ENCODE results near the gene PET100.

Gene PET100, protein sequence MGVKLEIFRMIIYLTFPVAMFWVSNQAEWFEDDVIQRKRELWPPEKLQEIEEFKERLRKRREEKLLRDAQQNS

DNA sequence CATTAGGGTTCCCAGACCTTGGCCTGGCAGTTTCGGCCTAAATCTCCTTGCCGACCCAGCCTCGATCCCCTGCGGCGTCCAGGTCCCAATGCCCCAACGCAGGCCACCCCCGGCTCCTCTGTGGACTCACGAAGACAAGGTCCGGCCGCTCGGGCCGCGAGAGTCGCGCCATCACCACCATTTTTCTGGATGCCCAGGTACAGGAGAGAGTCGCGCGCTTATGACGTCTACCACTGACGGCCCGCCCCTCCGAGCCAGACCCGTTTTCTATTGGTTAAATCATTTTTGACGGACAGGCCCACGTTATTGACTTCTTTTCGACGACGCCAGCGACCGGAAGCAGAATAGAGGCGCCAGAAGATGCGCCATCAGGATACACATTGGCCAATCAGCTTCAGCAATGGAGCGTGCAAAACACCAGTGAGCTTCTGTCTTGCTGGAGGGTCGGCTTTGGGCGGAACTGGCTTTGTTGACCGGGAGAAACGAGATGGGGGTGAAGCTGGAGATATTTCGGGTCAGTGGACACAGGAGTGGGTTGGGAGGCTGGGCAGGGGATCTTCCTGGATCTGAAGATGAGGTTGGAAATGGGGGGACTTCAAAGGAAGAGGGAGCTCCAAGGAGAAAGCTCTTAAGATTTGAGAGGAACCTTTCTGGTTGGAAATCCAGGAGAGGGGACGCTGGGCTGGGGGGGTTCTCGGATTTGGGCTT is at the start of gene PET100, which contains the start of gene XAB2:
Gene PET100 (plus strand): TSS at position 447 of the 708 bp plus-strand sequence. CDS start 41 bp downstream, at position 488.
Gene XAB2 (minus strand): TSS at position 199 of the 708 bp plus-strand sequence. CDS start 18 bp downstream, at position 181.
- peak; percentile 93 for DNase-seq (ENCODE audit: low read depth, low spot score)

DNA sequence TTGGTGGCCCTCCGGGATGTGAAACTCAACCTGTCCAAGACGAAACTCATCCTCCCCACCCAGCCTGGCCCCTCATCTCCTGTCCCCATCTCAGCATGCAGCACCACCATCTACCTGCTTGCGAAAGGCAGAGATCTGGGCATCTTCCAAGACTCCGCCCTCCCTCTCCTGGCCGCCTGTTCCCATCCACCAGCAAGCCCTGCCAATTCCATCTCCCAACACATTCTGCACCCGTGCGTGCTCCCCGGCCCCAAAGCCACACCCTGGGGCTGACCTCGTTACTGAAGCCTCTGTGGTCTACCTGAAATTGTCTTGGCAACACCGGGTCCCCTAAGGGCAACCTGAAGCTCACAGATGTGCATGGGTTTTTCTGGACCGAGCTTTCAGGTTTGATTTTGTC is 47.1 kb upstream of the PET100 start:
- DNase-seq (ENCODE audit: low read depth, low spot score) = no peak

DNA sequence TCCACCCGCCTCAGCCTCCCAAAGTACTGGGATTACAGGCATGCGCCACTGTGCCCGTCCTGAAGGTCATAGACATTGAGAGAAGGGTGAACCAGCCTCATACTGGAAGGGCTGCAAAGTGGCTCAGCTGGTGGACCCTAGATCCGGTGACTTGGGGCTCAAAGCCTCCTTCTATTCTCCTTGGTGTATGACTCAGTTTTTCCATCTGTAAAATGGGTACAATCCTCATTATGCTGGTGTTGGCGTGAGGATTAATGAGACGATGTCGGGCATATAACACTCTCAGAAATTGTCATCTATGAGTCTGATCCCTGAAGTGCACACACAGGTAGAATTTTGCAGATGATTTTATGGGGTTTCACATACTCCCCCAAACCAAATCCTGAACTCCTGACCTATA is 39.8 kb upstream of the PET100 start:
- no peak for DNase-seq (ENCODE audit: low read depth, low spot score)

DNA sequence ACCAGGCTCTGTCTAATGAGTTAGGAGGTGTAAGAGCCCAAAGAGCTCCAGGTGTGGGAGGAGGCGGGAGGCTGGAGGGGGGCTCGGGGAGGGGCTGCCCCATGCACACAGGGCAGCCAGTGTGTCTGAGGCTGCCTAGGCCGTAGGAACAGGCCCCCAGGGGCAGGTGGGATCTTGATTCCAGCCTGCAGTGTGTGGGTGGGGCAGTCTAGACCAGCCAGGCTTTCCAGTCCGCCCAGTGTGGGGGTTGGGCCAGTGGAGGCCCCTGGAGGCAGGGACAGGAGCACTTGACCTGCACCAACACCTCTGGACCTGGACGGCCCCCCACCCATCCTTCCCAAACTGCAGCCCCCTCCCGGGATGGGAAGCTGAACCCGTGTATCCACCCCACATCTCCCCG is 39.3 kb upstream of the PET100 start:
- no peak for DNase-seq (ENCODE audit: low read depth, low spot score)

DNA sequence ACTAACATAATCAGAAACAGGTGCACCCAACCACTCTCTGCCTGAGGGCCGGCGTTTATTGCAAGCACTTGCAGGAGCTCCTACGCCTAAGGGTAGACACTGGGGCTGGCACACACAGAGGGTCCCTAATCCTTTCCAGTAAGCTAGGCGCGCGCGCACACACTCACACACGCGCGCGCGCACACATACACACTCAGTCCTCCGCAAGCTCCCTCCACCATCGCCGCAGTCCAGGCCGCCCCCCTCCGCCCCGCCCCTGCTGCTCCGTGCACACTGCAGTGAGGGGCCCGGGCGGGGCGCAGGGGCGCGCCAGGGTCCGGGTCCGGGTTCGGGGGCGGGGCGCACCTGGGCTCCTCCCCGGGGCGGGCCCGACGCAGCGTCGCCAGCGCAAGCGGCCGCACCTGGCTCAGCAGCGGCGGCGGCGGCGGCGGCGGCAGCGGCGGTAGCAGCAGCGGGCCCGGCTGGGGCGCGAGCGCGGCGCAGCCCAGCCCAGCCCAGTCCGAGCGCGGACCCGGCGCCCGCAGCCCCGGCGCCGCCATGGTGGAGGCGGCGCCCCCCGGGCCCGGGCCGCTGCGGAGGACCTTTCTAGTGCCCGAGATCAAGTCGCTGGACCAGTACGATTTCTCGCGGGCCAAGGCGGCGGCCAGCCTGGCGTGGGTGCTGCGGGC is 34.0 kb upstream of the PET100 start, which contains the start of gene CAMSAP3:
Gene CAMSAP3 (plus strand): TSS at position 398 of the 668 bp plus-strand sequence. CDS start 140 bp downstream, at position 538.
- no peak for DNase-seq (ENCODE audit: low read depth, low spot score)

DNA sequence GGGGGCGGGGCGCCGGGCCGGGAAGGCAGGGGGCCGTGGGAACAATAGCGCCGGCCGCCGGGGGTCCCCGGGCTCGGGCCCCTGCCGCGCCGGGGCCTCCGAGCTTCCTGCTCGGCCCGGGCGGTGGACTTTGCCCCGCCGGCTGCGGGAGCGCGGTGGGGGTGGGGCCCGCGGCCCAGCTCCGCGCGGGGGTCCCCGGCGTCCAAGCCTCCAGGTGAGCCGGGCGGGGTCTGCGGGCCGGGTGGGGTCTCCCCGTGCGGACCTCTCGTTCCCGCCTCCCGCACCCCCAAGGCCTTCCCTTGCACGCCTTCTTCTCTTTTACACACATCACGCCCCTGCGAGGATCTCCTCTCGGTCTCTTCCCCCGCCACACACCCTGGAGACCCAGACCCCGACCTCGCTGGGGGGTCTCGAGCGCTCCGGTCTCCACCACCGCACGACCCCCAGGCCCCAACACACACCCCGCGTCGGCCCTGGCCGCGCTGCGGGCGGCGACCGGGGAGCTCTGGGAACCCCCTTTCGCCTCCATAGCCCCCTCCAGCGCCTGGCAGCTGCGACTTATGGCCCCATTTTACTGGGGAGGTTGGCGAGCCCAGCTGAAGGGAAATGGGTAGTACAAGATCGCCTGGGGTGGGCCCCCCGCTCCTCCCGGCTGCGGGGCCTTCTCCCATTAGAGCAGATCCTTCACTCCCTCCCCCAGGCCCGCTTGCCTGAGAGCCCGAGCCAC is 33.2 kb upstream of the PET100 start:
- DNase-seq (ENCODE audit: low read depth, low spot score) = no peak

DNA sequence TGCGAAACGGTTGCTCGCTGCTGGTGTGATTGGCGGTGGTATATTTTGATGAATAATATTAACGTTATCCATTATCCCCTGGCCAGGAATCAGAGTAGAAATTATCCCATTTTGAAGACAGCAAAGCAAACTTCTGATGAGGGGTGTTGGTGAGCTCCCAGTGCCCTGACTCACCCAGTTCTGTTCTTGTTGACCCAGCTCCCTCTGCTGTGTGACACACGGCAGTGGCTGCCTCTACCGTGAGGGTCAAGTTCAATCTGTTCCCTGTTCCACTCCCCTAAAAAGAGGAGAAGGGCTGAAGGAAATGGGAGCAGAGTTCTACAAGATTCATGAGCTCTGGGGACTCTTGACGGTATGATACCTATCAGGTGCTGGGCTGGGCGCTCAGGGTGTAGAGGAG is 31.9 kb upstream of the PET100 start:
- no peak for DNase-seq (ENCODE audit: low read depth, low spot score)

DNA sequence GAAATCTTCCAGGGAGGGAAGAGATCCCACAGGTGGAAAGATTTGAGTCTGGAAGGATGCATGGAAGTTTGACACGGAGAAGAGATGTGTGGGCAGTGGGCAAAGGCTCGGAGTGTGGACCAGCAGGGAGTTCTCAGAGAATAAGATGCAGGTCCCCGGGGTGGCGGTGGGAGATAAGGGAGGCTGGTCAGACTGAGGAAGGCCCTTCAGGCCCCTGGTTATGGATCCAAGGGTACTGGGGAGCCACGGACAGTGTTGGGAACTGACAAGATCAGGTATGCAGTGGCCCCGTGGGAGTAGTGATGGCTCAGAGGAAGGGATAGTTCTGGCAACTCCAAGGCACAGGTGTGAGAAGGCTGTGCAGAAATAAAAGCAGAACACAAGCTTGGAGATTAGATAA is 31.4 kb upstream of the PET100 start:
- no peak for DNase-seq (ENCODE audit: low read depth, low spot score)

DNA sequence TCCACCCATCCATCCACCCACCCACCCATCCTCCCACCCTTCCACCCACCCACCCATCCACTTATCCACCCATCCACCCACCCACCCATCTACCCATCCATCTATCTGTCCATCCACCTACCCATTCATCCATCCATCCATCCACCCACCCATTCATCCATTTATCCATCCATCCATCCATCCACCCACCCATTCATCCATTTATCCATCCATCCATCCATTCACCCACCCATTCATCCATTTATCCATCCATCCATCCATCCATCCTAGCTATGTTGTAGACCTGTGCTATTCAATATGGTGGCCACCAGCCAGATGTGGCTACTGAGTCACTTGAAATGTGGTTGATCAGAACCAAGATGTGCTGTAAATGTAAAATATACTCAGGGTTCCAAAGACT is 28.9 kb upstream of the PET100 start:
- DNase-seq (ENCODE audit: low read depth, low spot score) = no peak

DNA sequence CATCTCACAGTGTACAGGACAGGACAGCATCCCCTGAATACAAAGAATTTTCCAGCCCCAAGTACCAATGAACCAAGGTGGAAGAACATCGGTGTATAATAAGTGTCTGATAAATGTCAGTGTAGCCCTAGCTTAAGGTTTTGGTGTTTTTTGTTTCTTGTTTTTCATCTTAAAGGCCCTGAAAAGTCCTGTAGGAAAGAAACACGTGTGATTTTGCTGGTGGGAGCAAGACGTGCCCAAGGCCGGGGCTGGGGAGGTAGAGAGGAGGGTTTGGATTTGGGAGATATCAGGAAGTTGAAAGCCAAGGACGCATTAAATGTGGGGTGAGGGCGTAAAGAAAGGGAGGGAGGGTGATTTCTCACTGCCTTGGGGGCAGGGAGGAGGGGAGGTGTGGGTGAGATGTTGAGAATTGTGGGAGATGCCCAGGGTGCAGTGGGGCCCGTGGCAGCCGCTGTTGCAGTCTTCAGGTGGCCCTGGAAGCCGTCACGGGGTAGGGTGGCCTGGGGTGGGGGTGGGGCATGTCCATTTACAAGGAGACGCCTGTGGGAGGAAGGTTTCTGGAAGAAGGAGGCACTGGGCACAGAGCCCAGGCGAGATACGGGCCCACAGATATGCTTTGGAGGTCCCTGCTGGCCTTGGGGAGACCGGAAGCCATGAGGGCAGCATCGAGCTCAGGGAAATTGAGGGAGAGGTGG is 27.2 kb upstream of the PET100 start:
- no peak for DNase-seq (ENCODE audit: low read depth, low spot score)

DNA sequence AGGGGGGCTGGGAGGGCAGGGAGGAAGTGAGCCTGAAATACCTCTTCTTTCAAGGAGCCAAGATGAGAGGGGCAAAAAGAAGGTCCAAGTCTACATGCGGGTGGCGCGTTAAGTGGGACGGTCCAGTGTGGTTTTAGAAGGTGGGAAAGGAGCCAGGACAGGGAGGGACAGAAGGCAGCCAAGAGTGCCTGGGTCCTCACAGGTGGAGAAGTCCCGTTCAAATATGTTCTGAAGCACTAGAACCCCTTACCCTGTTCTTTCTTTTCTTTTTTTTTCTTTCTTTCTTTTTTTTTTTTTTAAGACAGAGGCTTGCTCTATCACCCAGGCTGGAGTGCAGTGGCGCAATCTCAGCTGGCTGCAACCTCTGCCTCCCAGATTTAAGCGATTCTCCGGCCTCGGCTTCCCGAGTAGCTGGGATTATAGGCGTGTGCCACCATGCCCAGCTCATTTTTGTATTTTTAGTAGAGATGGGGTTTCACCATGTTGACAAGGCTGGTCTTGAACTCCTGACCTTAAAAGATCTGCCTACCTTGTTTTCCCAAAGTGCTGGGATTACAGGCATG is 26.6 kb upstream of the PET100 start:
- no peak for DNase-seq (ENCODE audit: low read depth, low spot score)

DNA sequence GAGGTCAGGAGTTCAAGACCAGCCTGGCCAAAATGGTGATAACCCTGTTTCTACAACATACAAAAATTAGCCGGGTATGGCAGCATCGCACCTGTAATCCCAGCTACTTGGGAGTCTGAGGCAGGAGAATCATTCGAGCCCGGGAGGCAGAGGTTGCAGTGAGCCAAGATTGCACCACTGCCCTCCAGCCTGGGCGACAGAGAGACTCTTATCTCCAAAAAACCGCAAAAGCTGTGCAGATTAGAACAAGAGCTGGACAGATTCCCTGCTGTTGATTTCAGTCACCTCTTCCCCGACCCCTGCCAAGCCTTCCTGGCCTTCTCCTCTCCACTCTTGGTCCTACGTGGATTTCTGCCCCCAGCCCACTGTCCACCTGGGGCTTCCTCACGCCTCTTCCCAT is 25.7 kb upstream of the PET100 start:
- DNase-seq (ENCODE audit: low read depth, low spot score) = no peak

DNA sequence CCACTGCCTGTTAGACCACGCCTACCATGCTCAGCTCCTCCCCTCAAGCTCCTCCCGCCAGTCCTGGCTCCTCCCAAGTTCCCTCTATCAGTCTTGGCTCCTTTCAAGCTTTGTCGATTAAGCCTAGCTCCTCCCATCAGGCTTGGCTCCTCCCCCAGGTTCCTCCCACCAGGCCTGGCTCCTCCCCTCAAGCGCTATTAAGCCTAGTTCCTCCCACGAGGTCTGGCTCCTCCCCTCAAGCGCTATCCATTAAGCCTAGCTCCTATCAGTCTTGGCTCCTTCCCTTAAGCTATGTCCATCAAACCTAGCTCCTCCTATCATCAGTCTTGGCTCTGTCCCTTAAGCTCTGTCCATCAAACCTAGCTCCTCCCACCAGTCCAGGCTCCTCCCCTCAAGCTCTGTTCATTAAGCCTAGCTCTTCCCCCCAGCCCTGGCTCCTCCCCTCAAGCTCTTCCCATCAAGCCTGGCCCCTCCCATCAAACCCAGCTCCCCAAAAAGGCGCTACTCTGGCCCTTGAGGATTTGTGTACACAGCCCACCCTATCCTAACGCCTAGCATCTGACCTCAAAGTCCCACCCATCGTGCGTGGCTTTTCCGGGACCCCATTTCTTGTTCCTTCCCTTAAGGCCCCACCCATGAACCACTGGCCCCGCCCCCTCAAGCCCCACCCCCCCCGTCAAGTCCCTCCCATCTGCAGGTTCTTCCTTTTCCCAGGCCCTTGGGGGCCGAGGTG is 23.9 kb upstream of the PET100 start:
- DNase-seq (ENCODE audit: low read depth, low spot score) = no peak

DNA sequence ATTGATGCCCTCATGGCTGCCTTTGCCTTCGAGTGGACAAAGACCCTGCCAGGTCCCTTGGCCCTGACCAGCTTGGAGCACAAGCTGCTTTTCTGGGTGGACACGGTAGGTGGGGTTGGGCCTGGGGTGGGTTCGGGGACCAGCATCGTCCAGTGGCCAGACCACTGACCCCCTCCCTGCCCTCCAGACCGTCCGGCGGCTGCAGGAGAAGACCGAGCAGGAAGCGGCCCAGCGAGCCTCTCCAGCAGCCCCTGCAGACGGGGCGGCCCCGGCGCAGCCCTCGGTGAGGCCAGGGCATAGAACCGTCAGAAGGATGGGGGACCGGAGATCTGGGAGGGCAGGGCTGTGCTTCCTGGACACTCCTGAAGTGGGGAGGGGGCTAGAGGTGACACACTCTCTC is 23.3 kb upstream of the PET100 start:
- no peak for DNase-seq (ENCODE audit: low read depth, low spot score)

DNA sequence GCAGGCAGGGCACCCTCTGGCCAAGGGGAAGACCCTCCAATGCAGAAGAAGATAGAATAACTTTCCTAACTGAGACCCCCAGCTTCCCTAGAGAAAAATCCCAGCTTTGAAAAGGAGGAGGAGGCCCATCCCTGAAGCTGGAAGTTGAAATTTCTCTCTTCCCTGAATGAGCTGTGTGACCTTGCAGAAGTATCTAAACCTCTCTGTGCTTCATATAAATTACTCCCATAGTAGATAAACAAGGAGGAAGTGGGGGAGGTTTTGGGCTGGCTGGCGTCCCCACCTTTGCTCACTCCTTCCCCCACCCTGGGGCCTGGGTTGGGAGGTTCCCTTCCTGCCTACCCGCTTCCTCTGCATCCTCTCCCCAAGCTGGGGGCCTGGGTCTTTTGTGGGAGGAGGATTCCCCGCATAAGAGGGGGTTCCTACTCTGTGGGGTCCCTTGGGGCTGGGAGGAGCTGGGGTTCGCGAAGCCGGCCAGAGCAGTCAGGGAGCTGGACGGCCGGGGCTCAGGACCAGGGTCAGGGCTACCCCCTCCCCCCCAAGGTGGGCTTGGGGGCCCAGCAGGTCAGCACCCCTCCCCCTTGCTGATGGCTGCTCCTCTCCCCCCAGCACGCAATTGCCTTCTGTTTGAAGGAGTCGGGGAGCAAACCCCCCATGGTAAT is 22.2 kb upstream of the PET100 start:
- no peak for DNase-seq (ENCODE audit: low read depth, low spot score)

DNA sequence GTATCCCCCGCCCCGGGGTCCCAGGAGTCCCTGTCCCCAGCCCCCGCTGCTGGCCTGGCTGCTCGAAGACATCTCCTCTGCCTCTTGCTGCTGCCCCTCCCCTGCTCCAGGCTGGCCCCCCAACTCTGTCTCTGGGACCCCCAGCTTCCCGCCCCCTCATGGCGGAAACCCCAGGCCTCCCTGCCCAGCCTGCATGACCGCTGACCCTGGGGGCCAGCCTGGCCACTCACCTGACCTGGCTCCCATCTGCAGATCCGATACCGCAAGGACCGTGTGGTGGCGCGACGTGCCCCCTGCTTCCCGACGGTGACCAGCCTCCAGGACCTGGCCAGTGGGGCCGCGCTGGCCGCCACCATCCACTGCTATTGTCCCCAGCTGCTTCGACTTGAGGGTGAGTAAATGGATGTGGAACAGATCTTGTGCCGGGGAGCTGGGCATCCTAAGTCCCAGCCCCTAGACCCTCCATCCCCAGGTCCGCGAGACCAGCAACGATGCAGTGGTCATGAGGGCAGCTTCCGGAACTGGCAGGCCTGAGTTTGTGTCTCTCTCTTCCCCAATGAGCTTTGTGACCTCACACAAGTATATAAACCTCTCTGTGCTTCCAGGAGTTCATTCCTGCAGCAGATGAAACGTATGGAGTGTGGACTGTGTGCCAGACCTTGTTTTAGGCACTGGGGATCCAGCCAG is 21.6 kb upstream of the PET100 start:
- DNase-seq (ENCODE audit: low read depth, low spot score) = no peak

DNA sequence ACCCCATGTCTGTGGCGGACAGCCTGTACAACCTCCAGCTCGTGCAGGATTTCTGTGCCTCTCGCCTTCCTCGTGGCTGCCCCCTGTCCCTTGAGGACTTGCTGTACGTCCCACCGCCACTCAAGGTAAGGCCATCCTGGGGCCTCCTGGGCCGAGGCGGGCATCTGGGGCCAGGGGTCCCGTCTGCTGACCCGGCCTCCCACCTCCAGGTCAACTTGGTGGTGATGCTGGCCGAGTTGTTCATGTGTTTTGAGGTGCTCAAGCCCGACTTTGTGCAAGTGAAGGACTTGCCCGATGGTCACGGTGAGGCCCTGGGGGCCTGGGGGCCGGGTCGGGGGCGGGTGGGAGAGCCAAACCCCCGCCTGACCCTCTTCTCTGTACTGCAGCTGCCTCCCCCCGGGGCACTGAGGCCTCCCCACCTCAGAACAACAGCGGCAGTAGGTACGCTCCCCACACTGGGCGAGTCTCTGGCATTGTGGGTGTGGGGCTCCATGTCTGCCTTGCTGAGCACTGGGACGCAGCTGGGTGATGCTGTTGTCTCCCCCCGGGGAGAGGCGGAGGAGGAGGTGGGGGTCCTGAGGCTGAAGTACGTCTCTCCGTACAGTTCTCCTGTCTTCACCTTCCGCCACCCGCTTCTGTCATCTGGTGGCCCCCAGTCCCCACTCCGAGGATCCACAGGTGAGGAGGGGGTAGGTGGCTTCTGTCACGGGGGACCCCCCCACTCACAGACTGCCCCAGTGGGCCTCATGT is 18.9 kb upstream of the PET100 start:
- no peak for DNase-seq (ENCODE audit: low read depth, low spot score)

DNA sequence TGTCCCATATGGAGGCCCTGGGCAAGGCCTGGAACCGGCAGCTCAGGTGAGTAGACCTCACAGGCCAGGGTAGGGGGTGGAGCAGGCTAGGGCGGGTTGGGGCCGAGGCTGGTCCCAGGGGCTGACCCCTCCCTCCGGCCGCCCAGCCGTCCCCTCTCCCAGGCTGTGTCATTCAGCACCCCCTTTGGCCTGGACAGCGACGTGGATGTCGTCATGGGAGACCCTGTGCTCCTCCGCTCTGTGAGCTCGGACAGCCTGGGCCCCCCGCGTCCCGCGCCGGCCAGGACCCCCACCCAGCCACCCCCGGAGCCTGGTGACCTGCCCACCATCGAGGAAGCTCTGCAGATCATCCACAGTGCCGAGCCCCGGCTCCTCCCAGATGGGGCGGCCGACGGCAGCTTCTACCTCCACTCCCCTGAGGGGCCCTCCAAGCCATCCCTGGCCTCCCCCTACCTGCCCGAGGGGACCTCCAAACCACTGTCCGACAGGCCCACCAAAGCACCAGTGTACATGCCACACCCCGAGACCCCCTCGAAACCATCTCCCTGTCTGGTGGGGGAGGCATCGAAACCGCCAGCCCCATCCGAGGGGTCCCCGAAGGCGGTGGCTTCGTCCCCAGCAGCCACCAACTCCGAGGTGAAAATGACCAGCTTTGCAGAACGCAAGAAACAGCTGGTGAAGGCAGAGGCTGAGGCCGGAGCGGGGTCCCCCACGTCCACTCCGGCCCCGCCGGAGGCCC is 17.9 kb upstream of the PET100 start:
- DNase-seq (ENCODE audit: low read depth, low spot score) = no peak

All from activated CD4-positive, CD25-positive, alpha-beta regulatory T cell treated with anti-CD3 and anti-CD28 coated beads, Interleukin-2, amount 50 U/mL, for 16 hours (primary cell).